ENCODE results near the gene ZBTB40. TPM values are rescaled to one million over a fixed set of nuclear protein-coding genes. Genes with fewer than 3 reads are reported as not detected.

Gene ZBTB40
- total RNA-seq, 1 experiment from 2014 or later: 16.9 TPM

- H3K27me3 ChIP-seq (replicated peaks): peaks cover 25% of the 10 kb centered on the region
- DNase-seq (ENCODE audit: low read depth in 1 of 2, low spot score in 2 of 2): no peak
- H3K4me3 ChIP-seq: no peak overlapping the region
- no peaks in the 10 kb centered on the region for H3K4me1 ChIP-seq (replicated peaks)
- no peaks in the 10 kb centered on the region for H3K36me3 ChIP-seq
- peaks cover 4% of the 10 kb centered on the region; the same call in 1 of the 2 replicates for H3K9me3 ChIP-seq (replicated peaks)
- H3K27ac ChIP-seq: no peak overlapping the region
Measured at GRCh38 chr1:22578732-22579361, 127.2 kb downstream of the ZBTB40 start.

GRCh38 chr1:22579541-22580155 is 128.0 kb downstream of the ZBTB40 start:
- Histone ChIP-seq H3K4me1 (replicated peaks) (no peaks in the 10 kb centered on the region), H3K27me3 (replicated peaks) (peaks cover 25% of the 10 kb centered on the region), H3K9me3 (replicated peaks) (peaks cover 4% of the 10 kb centered on the region; the same call in 1 of the 2 replicates), H3K36me3 (no peaks in the 10 kb centered on the region), H3K4me3 (no peak overlapping the region), H3K27ac (no peak overlapping the region)
- DNase-seq (ENCODE audit: low read depth in 1 of 2, low spot score in 2 of 2): no peak

Other genes with a start within 250 kb of the ZBTB40 start
- not detected in 2 replicates for gene EPHA8, start 111.6 kb downstream of the ZBTB40 start, total RNA-seq (2014; rRNA removed; shearing (Covaris generic))
- gene C1QA, start 184.8 kb downstream of the ZBTB40 start, total RNA-seq (2014; rRNA removed; shearing (Covaris generic)): not detected in 2 replicates
- gene C1QC, start 191.8 kb downstream of the ZBTB40 start, total RNA-seq (2014; rRNA removed; shearing (Covaris generic)): not detected in 2 replicates
- gene C1QB, start 201.4 kb downstream of the ZBTB40 start, total RNA-seq (2014; rRNA removed; shearing (Covaris generic)): not detected in 2 replicates